Mesodermal cell (in vitro differentiated cells): ENCODE measurements around the gene CCNI2.

Experiments
- H3K27ac ChIP-seq: 2 replicates; pipeline ENCODE4 v1.7.0; 2013; ENCODE audit warnings: mild to moderate bottlenecking, low read depth, low read length, moderate library complexity; ENCODE audit not compliant: severe bottlenecking
- H3K36me3 ChIP-seq: 2 replicates; pipeline ENCODE4 v1.7.1; 2013; ENCODE audit warnings: mild to moderate bottlenecking, low read length, moderate library complexity; ENCODE audit not compliant: control insufficient read depth, insufficient read depth
- H3K4me1 ChIP-seq: one replicate; pipeline ENCODE4 v1.7.1; 2013; ENCODE audit warnings: mild to moderate bottlenecking, low read length; ENCODE audit not compliant: insufficient read depth, control insufficient read depth, poor library complexity, severe bottlenecking
- H3K4me3 ChIP-seq: 2 replicates; pipeline ENCODE4 v1.7.0; 2013; ENCODE audit warnings: low read length, control low read depth, mild to moderate bottlenecking; ENCODE audit not compliant: insufficient read depth, poor library complexity, severe bottlenecking; ENCODE audit errors: extremely low read depth
- H3K9me3 ChIP-seq: 2 replicates; pipeline ENCODE4 v1.7.1; 2013; ENCODE audit warnings: mild to moderate bottlenecking, low read length, moderate library complexity; ENCODE audit not compliant: control insufficient read depth
- WGBS, 2 experiments: methylation state at CpG; one replicate each; pipeline ENCODE4 v1.1.5; 2013; ENCODE audit warnings: missing lambda C conversion rate in 2 of 2; ENCODE audit not compliant: insufficient coverage in 2 of 2; 5-methylcytosine and 5-hydroxymethylcytosine counted together

CCNI2 gene

DNA sequence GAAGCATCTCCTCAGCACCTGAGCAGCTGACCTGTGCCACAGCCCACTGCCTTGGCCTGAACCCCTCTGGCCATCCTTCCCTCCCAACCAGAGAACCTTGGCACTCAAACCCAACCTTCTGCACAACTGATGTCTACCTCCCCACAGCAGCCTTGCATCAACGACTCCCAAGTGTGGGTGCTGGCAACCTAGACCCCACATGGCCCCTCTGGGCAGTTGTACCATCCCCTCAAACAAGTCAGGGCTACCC lies 19.5 kb downstream of the CCNI2 start:
- WGBS, 2 experiments = 92% methylated on average over 1 of the region's 1 CpG; no CpG with 5 or more reads in 1 of the 2 experiments
- H3K4me1 ChIP-seq = peaks cover 13% of the 10 kb centered on the region
- H3K9me3 ChIP-seq = no peaks in the 10 kb centered on the region
- no peak overlapping the region for H3K27ac ChIP-seq
- no peak overlapping the region for H3K4me3 ChIP-seq
- H3K36me3 ChIP-seq = peaks cover 36% of the 10 kb centered on the region

- Histone ChIP-seq H3K9me3 (no peaks in the 10 kb centered on the region), H3K4me1 (peaks cover 18% of the 10 kb centered on the region), H3K4me3 (no peak overlapping the region), H3K27ac (no peak overlapping the region), H3K36me3 (peaks cover 33% of the 10 kb centered on the region)
- 100% methylated on average over 2 of the region's 2 CpGs for WGBS, 2 experiments
These were observed 19.9 kb downstream of the CCNI2 start for GRCh38 chr5:132767150-132767549.

GRCh38 chr5:132768485-132768868 lies 21.3 kb downstream of the CCNI2 start:
- peaks cover 20% of the 10 kb centered on the region for H3K36me3 ChIP-seq
- H3K4me3 ChIP-seq = no peak overlapping the region
- H3K4me1 ChIP-seq = peaks cover 22% of the 10 kb centered on the region
- H3K27ac ChIP-seq = no peak overlapping the region
- H3K9me3 ChIP-seq = no peaks in the 10 kb centered on the region
- 92 to 96% methylated on average over 3 of the region's 3 CpGs for WGBS, 2 experiments

- Histone ChIP-seq H3K4me3 (no peak overlapping the region), H3K4me1 (peaks cover 25% of the 10 kb centered on the region), H3K27ac (peak overlapping the region; percentile 93), H3K9me3 (no peaks in the 10 kb centered on the region), H3K36me3 (peaks cover 2% of the 10 kb centered on the region)
- WGBS, 2 experiments = 77 to 97% methylated on average over 3 to 7 of the region's 8 CpGs
These were observed 23.4 kb downstream of the CCNI2 start for GRCh38 chr5:132770476-132771159.

GRCh38 chr5:132771503-132771998 lies 24.3 kb downstream of the CCNI2 start:
- Histone ChIP-seq H3K4me3 (no peak overlapping the region), H3K4me1 (peaks cover 25% of the 10 kb centered on the region), H3K36me3 (peaks cover 2% of the 10 kb centered on the region), H3K9me3 (no peaks in the 10 kb centered on the region), H3K27ac (peak overlapping the region; percentile 93)
- WGBS, 2 experiments = 56 to 67% methylated on average over 6 to 8 of the region's 8 CpGs

- H3K27ac ChIP-seq = peak overlapping the region; percentile 93
- 92% methylated on average over 5 to 7 of the region's 8 CpGs for WGBS, 2 experiments
These were observed 25.3 kb downstream of the CCNI2 start for GRCh38 chr5:132772291-132773070.

DNA sequence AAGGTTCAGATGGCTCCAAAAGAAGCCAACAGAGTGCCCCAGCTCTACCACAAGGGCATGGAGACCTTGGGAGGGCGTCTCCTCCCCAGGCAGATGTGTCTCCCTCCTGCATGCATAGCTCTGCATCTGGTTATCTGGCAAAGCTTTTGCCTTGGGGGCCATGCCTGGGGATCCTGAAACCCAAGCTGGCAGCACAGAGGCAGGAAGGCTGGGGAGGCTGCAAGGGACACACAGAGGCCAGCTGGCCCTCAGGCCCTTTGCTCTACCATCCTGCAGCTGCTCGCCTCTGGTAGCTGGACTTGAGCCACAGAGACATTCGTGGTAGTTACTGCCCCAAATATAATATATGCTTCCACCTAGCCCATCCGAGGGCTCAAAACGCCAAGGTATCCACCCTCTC lies 25.9 kb downstream of the CCNI2 start:
- H3K27ac ChIP-seq = no peak overlapping the region
- peaks cover 2% of the 10 kb centered on the region for H3K36me3 ChIP-seq
- WGBS, 2 experiments = 86 to 96% methylated on average over 4 of the region's 5 CpGs
- peaks cover 29% of the 10 kb centered on the region for H3K4me1 ChIP-seq
- no peak overlapping the region for H3K4me3 ChIP-seq
- H3K9me3 ChIP-seq = no peaks in the 10 kb centered on the region

More at GRCh38 chr5:132772291-132773070, 25.3 kb downstream of the CCNI2 start:
- Histone ChIP-seq H3K4me3 (no peak overlapping the region), H3K4me1 (peaks cover 25% of the 10 kb centered on the region), H3K36me3 (peaks cover 2% of the 10 kb centered on the region), H3K9me3 (no peaks in the 10 kb centered on the region)

GRCh38 chr5:132773601-132774355 lies 26.6 kb downstream of the CCNI2 start:
- H3K9me3 ChIP-seq = no peaks in the 10 kb centered on the region

GRCh38 chr5:132774406-132774805 lies 27.2 kb downstream of the CCNI2 start:
- WGBS, 2 experiments = 100% methylated on average over 2 of the region's 3 CpGs
- no peak overlapping the region for H3K4me3 ChIP-seq
- peaks cover 2% of the 10 kb centered on the region for H3K36me3 ChIP-seq
- peaks cover 27% of the 10 kb centered on the region for H3K4me1 ChIP-seq
- no peaks in the 10 kb centered on the region for H3K9me3 ChIP-seq
- no peak overlapping the region for H3K27ac ChIP-seq

More at GRCh38 chr5:132773601-132774355, 26.6 kb downstream of the CCNI2 start:
- 91% methylated on average over 9 to 11 of the region's 12 CpGs for WGBS, 2 experiments
- no peak overlapping the region for H3K4me3 ChIP-seq
- H3K4me1 ChIP-seq = peaks cover 27% of the 10 kb centered on the region
- peaks cover 2% of the 10 kb centered on the region for H3K36me3 ChIP-seq
- H3K27ac ChIP-seq = no peak overlapping the region

DNA sequence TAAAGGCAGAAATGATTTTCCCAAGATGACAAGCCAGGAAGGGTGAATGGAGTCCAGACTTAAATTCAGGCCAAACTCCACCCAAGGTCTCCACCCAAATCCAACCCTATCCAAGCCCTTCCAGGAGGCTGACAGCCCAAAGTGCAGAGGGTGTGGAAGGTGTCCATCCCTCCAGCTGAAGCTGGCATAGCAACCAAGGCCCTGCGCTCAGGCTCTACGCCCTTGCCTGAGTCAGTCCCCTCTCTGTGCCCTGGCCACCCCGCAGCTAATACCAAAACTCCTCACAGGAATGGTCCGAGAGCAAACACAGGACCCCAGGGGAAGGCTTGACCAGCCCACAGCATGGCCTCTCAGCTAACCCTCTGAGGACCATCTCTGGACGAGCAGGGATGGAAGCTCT lies 27.7 kb downstream of the CCNI2 start:
- 96 to 100% methylated on average over 4 to 5 of the region's 5 CpGs for WGBS, 2 experiments

More for the DNA sequence above, 27.7 kb downstream of the CCNI2 start:
- Histone ChIP-seq H3K27ac (no peak overlapping the region), H3K9me3 (no peaks in the 10 kb centered on the region), H3K36me3 (peaks cover 2% of the 10 kb centered on the region), H3K4me3 (no peak overlapping the region), H3K4me1 (peaks cover 27% of the 10 kb centered on the region)
